Cardiac septum (tissue), 1 donor: ENCODE measurements around the gene ASS1. TPM values are rescaled to one million over a fixed set of nuclear protein-coding genes. Genes with fewer than 3 reads are reported as not detected.

Experiments
- DNase-seq: peaks from one replicate; pipeline ENCODE4 v3.0.0-alpha.2; 2020; ENCODE audit warnings: low spot score
- intact Hi-C: fragments of 100-400 bp; cut with DNase I; formaldehyde crosslinking; loops from one replicate; pipeline ENCODE4 v1.14.0; 2022
- total RNA-seq: library from RNA; stranded (reverse); fragmentation: NEBNext Ultra II Directional; extraction: Animal tissue kit (Norgen Biotek cat#: 25700); gene quantifications from one replicate; pipeline ENCODE4 v1.2.1, GENCODE V29; 2021
- donor health status: DM: no; HTN: no; CAD: no.

The ASS1 gene
- total RNA-seq, 1 donor from 2014 or later, result 53.7 TPM

GRCh38 chr9:130518943-130519799 is 74.4 kb downstream of the ASS1 start:
- no peak for DNase-seq

GRCh38 chr9:130519927-130520326 is 75.2 kb downstream of the ASS1 start:
- intact Hi-C loops, result no loop called here
- no peak for DNase-seq

More at GRCh38 chr9:130518943-130519799, 74.4 kb downstream of the ASS1 start:
- intact Hi-C loops, result no loop called here

GRCh38 chr9:130521715-130522114 is 77.0 kb downstream of the ASS1 start:
- DNase-seq, result no peak
- intact Hi-C loops, result no loop called here

GRCh38 chr9:130522233-130522808 is 77.6 kb downstream of the ASS1 start:
- no peak for DNase-seq
- intact Hi-C loops, result no loop called here

- intact Hi-C loops, result no loop called here
Observed at GRCh38 chr9:130523921-130524320, 79.2 kb downstream of the ASS1 start.

GRCh38 chr9:130526193-130526853 is 81.6 kb downstream of the ASS1 start:
- intact Hi-C loops, result no loop called here
- no peak for DNase-seq

More at GRCh38 chr9:130523921-130524320, 79.2 kb downstream of the ASS1 start:
- no peak for DNase-seq

- intact Hi-C loops, result no loop called here
Observed at GRCh38 chr9:130526854-130527650, 82.3 kb downstream of the ASS1 start.

GRCh38 chr9:130527651-130528310 is 83.0 kb downstream of the ASS1 start:
- intact Hi-C loops, result no loop called here
- DNase-seq, result no peak

More at GRCh38 chr9:130526854-130527650, 82.3 kb downstream of the ASS1 start:
- DNase-seq, result no peak

GRCh38 chr9:130528674-130529073 is 83.9 kb downstream of the ASS1 start:
- no peak for DNase-seq
- intact Hi-C loops, result no loop called here

- intact Hi-C loops, result loop anchor here (5.0 kb wide), 1 partner anchor 96 kb away; no protein-coding TSS in a partner anchor
- peak; percentile 79 for DNase-seq
Observed at GRCh38 chr9:130530938-130531337, 86.2 kb downstream of the ASS1 start.

GRCh38 chr9:130531670-130532069 is 86.9 kb downstream of the ASS1 start:
- DNase-seq, result no peak
- intact Hi-C loops, result loop anchor here (5.0 kb wide), 1 partner anchor 96 kb away; no protein-coding TSS in a partner anchor

GRCh38 chr9:130532426-130533080 is 87.8 kb downstream of the ASS1 start:
- no peak for DNase-seq
- intact Hi-C loops, result loop anchor here (5.0 kb wide), 1 partner anchor 95 kb away; no protein-coding TSS in a partner anchor

GRCh38 chr9:130535818-130536521 is 91.2 kb downstream of the ASS1 start:
- intact Hi-C loops, result no loop called here
- no peak for DNase-seq

- intact Hi-C loops, result no loop called here
- no peak for DNase-seq
Observed at GRCh38 chr9:130536701-130537107, 91.9 kb downstream of the ASS1 start.

GRCh38 chr9:130537346-130538050 is 92.7 kb downstream of the ASS1 start:
- no peak for DNase-seq
- intact Hi-C loops, result no loop called here

GRCh38 chr9:130539420-130540223 is 94.9 kb downstream of the ASS1 start:
- DNase-seq, result no peak
- intact Hi-C loops, result no loop called here
